Measurements from ENCODE around the gene FAM177A1. TPM values are rescaled to one million over a fixed set of nuclear protein-coding genes. Genes with fewer than 3 reads are reported as not detected.
"Not testable (repeated sequence)": the region's sequence is repeated elsewhere in the genome, so short reads cannot be mapped to it uniquely, and the experiment has no call there.

FAM177A1 gene
- polyA plus RNA-seq, 1 donor: 54.9 TPM

- DNase-seq: no peak
Measured at GRCh38 chr14:35051796-35052195, 5.7 kb downstream of the FAM177A1 start.

GRCh38 chr14:35052637-35053036, 6.6 kb downstream of the FAM177A1 start:
- no peak for DNase-seq

- not testable (repeated sequence) for DNase-seq
Measured at GRCh38 chr14:35061113-35061791, 15.2 kb downstream of the FAM177A1 start.

GRCh38 chr14:35065731-35066130, 19.7 kb downstream of the FAM177A1 start:
- not testable (repeated sequence) for DNase-seq

GRCh38 chr14:35068238-35069012, 22.4 kb downstream of the FAM177A1 start:
- DNase-seq: no peak

- DNase-seq: no peak
Measured at GRCh38 chr14:35072226-35072625, 26.2 kb downstream of the FAM177A1 start.

- no peak for DNase-seq
Measured at GRCh38 chr14:35073486-35073885, 27.4 kb downstream of the FAM177A1 start.

GRCh38 chr14:35078082-35078481, 32.0 kb downstream of the FAM177A1 start:
- DNase-seq: no peak

- no peak for DNase-seq
Measured at GRCh38 chr14:35079742-35080141, 33.7 kb downstream of the FAM177A1 start.

- no peak for DNase-seq
Measured at GRCh38 chr14:35083530-35084150, 37.6 kb downstream of the FAM177A1 start.

GRCh38 chr14:35085441-35085840, 39.4 kb downstream of the FAM177A1 start:
- DNase-seq: no peak

GRCh38 chr14:35088514-35088913, 42.4 kb downstream of the FAM177A1 start:
- no peak for DNase-seq

- not testable (repeated sequence) for DNase-seq
Measured at GRCh38 chr14:35094645-35095044, 48.6 kb downstream of the FAM177A1 start.

- DNase-seq: no peak
Measured at GRCh38 chr14:35107866-35108265, 61.8 kb downstream of the FAM177A1 start.

- DNase-seq: no peak
Measured at GRCh38 chr14:35112641-35113040, 66.6 kb downstream of the FAM177A1 start.

GRCh38 chr14:35113308-35113950, 67.4 kb downstream of the FAM177A1 start:
- no peak for DNase-seq

- no peak for DNase-seq
Measured at GRCh38 chr14:35114036-35114435, 68.0 kb downstream of the FAM177A1 start.

GRCh38 chr14:35116242-35116641, 70.2 kb downstream of the FAM177A1 start:
- DNase-seq: no peak

GRCh38 chr14:35117112-35117511, 71.0 kb downstream of the FAM177A1 start:
- DNase-seq: no peak

GRCh38 chr14:35121026-35121886, 75.2 kb downstream of the FAM177A1 start:
- peak; percentile 93 for DNase-seq

- peak; percentile 89 for DNase-seq
Measured at GRCh38 chr14:35121887-35122695, 76.0 kb downstream of the FAM177A1 start, which contains the start of the genes PPP2R3C and PRORP. Gene PPP2R3C, minus strand, starts transcription at chr14:35121990. Its CDS starts 31 bp downstream, at chr14:35121959. Gene PRORP, plus strand, starts transcription at chr14:35122552. Its CDS starts 694 bp downstream, at chr14:35123246.

Data from left kidney (tissue), 2 donors.